NCI-H2107 treated with DMSO at 0.1 percent for 48 hours (cell line): ENCODE results near the gene CFAP299.
"Not testable (repeated sequence)": the region's sequence is repeated elsewhere in the genome, so short reads cannot be mapped to it uniquely, and the experiment has no call there.

Experiments
- DNase-seq: peaks from one replicate; lab custom pipeline; 2025; ENCODE audit not compliant: unreplicated experiment; lab: John Stamatoyannopoulos, UW

The CFAP299 gene

GRCh38 chr4:80324171-80324570 lies 11.4 kb upstream of the CFAP299 start:
- DNase-seq: no peak

GRCh38 chr4:80331693-80332092 lies 3.8 kb upstream of the CFAP299 start:
- no peak for DNase-seq

GRCh38 chr4:80333121-80333520 lies 2.4 kb upstream of the CFAP299 start:
- no peak for DNase-seq

- DNase-seq: no peak
These were observed 962 bp upstream of the CFAP299 start for GRCh38 chr4:80334568-80334967.

- no peak for DNase-seq
These were observed 340 bp upstream of the CFAP299 start for GRCh38 chr4:80335226-80335553.

GRCh38 chr4:80336582-80336981 lies 1.1 kb downstream of the CFAP299 start:
- DNase-seq: peak; percentile 18

- DNase-seq: no peak
These were observed 4.5 kb downstream of the CFAP299 start for GRCh38 chr4:80340036-80340435.

- DNase-seq: not testable (repeated sequence)
These were observed 7.2 kb downstream of the CFAP299 start for GRCh38 chr4:80342684-80343083.

- DNase-seq: no peak
These were observed 8.4 kb downstream of the CFAP299 start for GRCh38 chr4:80343887-80344286.

- DNase-seq: no peak
These were observed 24.6 kb downstream of the CFAP299 start for GRCh38 chr4:80360084-80360483.

GRCh38 chr4:80360900-80361299 lies 25.4 kb downstream of the CFAP299 start:
- no peak for DNase-seq

- peak; percentile 20 for DNase-seq
These were observed 25.9 kb downstream of the CFAP299 start for GRCh38 chr4:80361329-80361900.

- DNase-seq: peak; percentile 61
These were observed 27.1 kb downstream of the CFAP299 start for GRCh38 chr4:80362578-80363181.

GRCh38 chr4:80365928-80366327 lies 30.4 kb downstream of the CFAP299 start:
- peak; percentile 48 for DNase-seq

- no peak for DNase-seq
These were observed 32.2 kb downstream of the CFAP299 start for GRCh38 chr4:80367737-80368136.

GRCh38 chr4:80370635-80371034 lies 35.1 kb downstream of the CFAP299 start:
- DNase-seq: no peak

GRCh38 chr4:80371046-80371445 lies 35.5 kb downstream of the CFAP299 start:
- no peak for DNase-seq

GRCh38 chr4:80374180-80374579 lies 38.6 kb downstream of the CFAP299 start:
- no peak for DNase-seq

- no peak for DNase-seq
These were observed 46.7 kb downstream of the CFAP299 start for GRCh38 chr4:80382090-80382832.

GRCh38 chr4:80385397-80386280 lies 50.1 kb downstream of the CFAP299 start:
- no peak for DNase-seq

GRCh38 chr4:80386281-80386886 lies 50.9 kb downstream of the CFAP299 start:
- no peak for DNase-seq
